Activated T-helper 1 cell treated with anti-CD3 and anti-CD28 coated beads, Interleukin-12 subunit alpha, Interleukin-12 subunit beta, Interleukin-2, Interleukin-4 antibody, amounts not matched to agents 30 ng/mL and 10 ng/mL and 1 ng/mL, durations not matched to agents 14 hours and 24 hours and 36 hours (primary cell): Measurements from ENCODE around the gene INSYN1. TPM values are rescaled to one million over a fixed set of nuclear protein-coding genes. Genes with fewer than 3 reads are reported as not detected.

Source experiments
- DNase-seq: peaks from one replicate; pipeline ENCODE4 v3.0.0; 2021; ENCODE audit warnings: low spot score
- H3K27ac Mint-ChIP-seq: one replicate; pipeline ENCODE4 v1.8.0; 2021; ENCODE audit warnings: mild to moderate bottlenecking, mixed read lengths
- H3K27me3 Mint-ChIP-seq: one replicate; pipeline ENCODE4 v1.8.0; 2022; ENCODE audit warnings: mild to moderate bottlenecking, moderate library complexity, mixed read lengths; ENCODE audit not compliant: insufficient read depth
- H3K36me3 Mint-ChIP-seq: one replicate; pipeline ENCODE4 v1.8.0; 2021; ENCODE audit warnings: low read depth, mixed read lengths
- H3K4me1 Mint-ChIP-seq: one replicate; pipeline ENCODE4 v1.8.0; 2021; ENCODE audit warnings: low read depth, mixed read lengths
- H3K4me3 Mint-ChIP-seq: one replicate; pipeline ENCODE4 v1.8.0; 2021; ENCODE audit warnings: mild to moderate bottlenecking, moderate library complexity, mixed read lengths
- H3K9me3 Mint-ChIP-seq: one replicate; pipeline ENCODE4 v1.8.0; 2021; ENCODE audit warnings: mixed read lengths
- intact Hi-C: fragments of 100-400 bp; cut with micrococcal nuclease; formaldehyde crosslinking; loops from one replicate; pipeline ENCODE4 v1.15.1; 2024
- total RNA-seq: library from RNA; stranded (reverse); gene quantifications from 2 replicates; pipeline ENCODE4 v1.2.3, GENCODE V29; 2022

Gene INSYN1
- total RNA-seq, 1 donor from 2014 or later, result not detected

DNA sequence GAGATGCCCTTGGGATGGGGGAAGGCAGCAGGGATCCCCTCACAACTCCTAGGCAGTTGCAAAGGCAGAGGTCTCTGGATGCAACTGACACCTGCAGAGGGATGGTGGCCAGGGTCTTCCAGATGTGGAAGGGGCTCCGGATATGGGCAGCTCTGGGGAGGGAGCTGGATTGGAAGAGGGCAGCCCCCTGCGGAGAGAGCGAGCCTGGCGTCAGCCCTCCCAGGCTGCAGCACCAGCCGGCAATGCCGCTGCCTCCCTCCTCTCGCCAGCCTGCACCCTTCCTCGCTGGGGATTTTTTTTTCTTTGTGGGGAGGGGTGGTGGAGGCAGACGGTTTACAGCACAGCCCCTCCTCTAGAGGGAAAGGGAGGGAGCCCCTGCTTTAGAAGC is 1.6 kb downstream of the INSYN1 start:
- Mint-ChIP-seq H3K4me1 (no peaks in the 10 kb centered on the region), H3K4me3 (no peak overlapping the region), H3K36me3 (no peaks in the 10 kb centered on the region), H3K27me3 (peaks cover 57% of the 10 kb centered on the region), H3K27ac (no peak overlapping the region), H3K9me3 (no peaks in the 10 kb centered on the region)
- intact Hi-C loops, result no loop called here
- DNase-seq, result no peak

DNA sequence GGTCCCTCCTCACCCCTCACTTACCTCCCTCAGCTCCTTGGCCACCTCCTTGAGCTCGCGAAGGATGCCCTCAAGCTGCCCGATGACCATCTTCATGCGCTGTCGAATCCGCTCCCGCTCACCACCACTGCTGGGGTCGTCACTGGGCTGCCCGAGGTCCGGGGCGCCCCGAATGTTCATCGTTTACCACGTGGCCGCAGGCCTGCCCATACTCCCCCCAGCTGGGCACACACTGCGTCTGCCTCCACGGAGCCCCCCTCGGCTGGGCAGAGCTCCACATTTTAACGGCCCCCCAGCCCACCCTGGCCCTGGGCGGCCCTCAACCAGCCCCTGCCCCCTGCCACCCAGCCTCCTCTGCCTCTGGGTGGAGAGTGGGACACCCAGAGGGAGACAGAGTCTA is 2.2 kb downstream of the INSYN1 start:
- H3K4me1 Mint-ChIP-seq, result no peaks in the 10 kb centered on the region
- H3K9me3 Mint-ChIP-seq, result no peaks in the 10 kb centered on the region
- no peak overlapping the region for H3K27ac Mint-ChIP-seq
- no peaks in the 10 kb centered on the region for H3K36me3 Mint-ChIP-seq
- H3K27me3 Mint-ChIP-seq, result peaks cover 51% of the 10 kb centered on the region
- DNase-seq, result no peak
- intact Hi-C loops, result no loop called here
- H3K4me3 Mint-ChIP-seq, result no peak overlapping the region

DNA sequence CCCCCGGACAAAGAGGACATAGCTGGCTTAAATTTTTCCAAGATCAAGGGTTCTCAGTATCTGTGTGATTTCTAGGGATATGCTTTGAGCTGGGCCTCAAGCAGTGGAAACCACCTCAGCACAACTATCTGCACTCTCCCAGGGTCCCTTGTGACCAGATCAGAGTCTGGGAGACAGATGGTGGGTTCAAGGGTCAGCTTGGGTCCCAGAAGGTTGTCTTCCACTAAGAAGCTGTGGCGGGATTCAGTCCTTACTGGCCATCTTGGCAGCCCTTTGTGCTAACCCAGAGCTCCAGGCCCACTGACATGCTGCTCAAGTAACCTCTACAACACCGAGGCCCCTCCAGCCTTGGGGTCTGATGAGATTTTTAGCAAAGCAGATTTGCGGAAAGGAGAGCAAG is 2.7 kb downstream of the INSYN1 start:
- H3K4me1 Mint-ChIP-seq, result no peaks in the 10 kb centered on the region
- no peak overlapping the region for H3K4me3 Mint-ChIP-seq
- intact Hi-C loops, result no loop called here
- no peak for DNase-seq
- peaks cover 46% of the 10 kb centered on the region for H3K27me3 Mint-ChIP-seq
- no peaks in the 10 kb centered on the region for H3K36me3 Mint-ChIP-seq
- H3K27ac Mint-ChIP-seq, result no peak overlapping the region
- H3K9me3 Mint-ChIP-seq, result no peaks in the 10 kb centered on the region

DNA sequence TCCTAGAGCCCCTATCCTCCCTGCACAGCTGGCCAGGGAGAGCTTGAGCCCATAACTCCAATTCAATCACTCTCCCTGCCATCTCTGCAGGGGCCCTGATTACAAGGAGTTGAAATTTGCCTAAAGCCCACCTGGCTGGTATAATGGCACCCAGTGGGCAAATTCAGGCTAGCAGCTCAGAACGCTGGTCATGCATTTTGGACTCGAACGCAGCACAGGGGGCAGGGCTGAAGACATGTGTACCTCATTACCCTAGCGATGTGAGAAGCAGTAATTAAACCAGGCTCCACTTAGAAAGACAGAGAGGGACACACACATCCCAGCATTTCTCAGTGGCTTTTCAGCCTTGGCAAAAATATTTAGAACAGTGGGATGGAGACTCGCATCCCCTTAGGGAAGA is 3.2 kb downstream of the INSYN1 start:
- Mint-ChIP-seq H3K27me3 (peaks cover 47% of the 10 kb centered on the region), H3K36me3 (no peaks in the 10 kb centered on the region), H3K9me3 (no peaks in the 10 kb centered on the region), H3K4me3 (no peak overlapping the region), H3K27ac (no peak overlapping the region), H3K4me1 (no peaks in the 10 kb centered on the region)
- intact Hi-C loops, result no loop called here
- DNase-seq, result no peak

DNA sequence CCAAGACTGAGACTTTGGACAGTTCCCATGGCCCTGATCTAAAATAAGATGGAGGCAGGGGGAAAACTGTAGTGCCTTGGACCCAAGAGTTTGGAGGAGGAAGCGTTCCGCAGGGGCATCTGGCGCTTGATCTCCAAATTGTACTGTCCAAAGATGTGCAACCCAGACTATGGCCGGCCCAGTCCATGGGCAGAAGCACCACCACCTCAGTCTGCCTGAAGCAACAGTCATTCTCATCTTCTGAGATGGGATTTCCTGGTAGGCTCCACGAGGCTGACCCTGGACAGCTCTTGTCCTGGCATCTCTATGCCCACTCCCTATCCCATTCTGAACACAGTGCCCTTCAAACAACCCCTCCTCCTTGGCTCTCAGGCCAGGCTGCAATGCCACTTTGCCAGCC is 3.6 kb downstream of the INSYN1 start:
- Mint-ChIP-seq H3K27me3 (peaks cover 43% of the 10 kb centered on the region), H3K36me3 (no peaks in the 10 kb centered on the region), H3K4me1 (no peaks in the 10 kb centered on the region), H3K4me3 (no peak overlapping the region), H3K27ac (no peak overlapping the region), H3K9me3 (no peaks in the 10 kb centered on the region)
- no peak for DNase-seq
- intact Hi-C loops, result no loop called here

DNA sequence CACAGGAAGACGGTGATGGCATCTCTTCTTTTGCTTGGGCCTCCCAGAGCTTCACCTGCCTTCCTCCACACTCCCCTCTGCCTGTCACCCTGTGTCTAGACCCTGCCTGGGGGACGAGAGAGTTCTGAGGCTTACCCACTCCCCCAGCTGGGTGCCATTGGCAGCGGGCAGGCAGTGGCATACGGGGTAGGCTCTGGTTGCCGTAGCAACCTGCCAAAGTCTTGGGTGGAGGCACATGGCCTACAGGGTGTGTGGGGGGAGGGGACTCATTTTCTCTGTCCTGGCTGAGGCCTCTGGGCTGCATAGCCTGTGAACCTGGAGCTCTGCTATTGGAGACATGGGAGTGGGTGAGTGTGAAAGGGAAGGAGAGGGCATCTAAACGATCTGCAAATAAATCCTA is 4.4 kb downstream of the INSYN1 start:
- DNase-seq, result no peak
- Mint-ChIP-seq H3K4me1 (no peaks in the 10 kb centered on the region), H3K27ac (no peak overlapping the region), H3K36me3 (no peaks in the 10 kb centered on the region), H3K4me3 (no peak overlapping the region), H3K9me3 (no peaks in the 10 kb centered on the region), H3K27me3 (peaks cover 35% of the 10 kb centered on the region)
- intact Hi-C loops, result no loop called here

DNA sequence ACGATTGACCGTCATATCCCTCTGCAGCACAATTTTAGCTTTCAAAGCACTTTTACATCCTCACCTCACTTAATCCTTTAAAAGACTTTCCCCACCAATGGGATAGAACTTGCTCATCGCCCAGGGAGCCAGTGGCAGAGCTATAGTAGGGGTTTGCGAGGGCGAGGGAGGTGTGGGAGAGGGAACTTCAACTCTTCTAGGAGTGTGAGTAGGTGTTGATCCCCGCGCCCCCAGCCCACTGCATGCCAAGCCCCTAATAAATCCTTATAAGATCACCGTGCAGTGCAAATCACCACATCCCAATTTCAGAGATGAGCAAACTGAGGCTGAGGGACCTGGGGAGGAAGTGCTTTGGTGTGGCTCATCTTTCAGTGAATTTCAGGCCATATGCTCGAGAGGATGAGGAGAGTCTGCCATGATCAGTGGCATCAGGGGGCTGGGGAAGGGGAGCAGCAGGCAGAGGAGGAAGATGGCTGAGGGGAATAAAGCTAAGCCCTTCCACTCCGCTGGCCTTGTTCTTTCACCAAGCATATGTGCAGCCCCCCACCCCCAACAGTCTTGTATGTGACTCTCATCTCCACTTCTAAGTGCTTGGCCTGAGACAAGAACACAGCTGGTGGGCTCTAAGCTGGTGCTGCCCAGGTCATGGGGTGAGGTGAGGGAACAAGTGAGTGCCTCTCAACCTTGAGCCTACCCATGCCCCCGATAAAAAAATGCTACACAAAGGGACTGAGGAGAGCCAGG is 5.1 kb downstream of the INSYN1 start:
- H3K27me3 Mint-ChIP-seq, result peaks cover 31% of the 10 kb centered on the region

DNA sequence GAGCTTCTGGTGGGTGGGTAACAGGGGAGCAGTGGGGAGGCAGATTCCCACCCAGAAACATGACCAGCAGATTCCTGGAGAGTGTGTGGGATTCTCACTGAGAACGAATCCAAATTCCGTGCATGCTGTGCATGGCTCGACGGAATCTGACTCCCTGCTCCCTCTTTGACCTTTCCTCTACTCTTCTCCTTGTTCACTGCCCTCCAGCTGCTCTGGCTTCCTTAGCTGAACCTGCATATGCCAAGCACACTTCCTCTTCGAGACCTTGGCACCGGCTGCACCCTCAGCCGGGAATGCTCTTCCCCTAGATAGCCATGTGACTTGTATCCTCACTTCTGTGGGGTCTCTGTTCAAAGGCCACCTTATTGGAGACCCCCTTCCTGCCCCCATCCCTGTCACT is 6.3 kb downstream of the INSYN1 start:
- Mint-ChIP-seq H3K36me3 (no peaks in the 10 kb centered on the region), H3K4me1 (no peaks in the 10 kb centered on the region), H3K27me3 (peaks cover 31% of the 10 kb centered on the region), H3K4me3 (no peak overlapping the region), H3K27ac (no peak overlapping the region), H3K9me3 (no peaks in the 10 kb centered on the region)
- no peak for DNase-seq
- intact Hi-C loops, result no loop called here

More for the DNA sequence above, 5.1 kb downstream of the INSYN1 start:
- no peak for DNase-seq
- H3K4me1 Mint-ChIP-seq, result no peaks in the 10 kb centered on the region
- no peaks in the 10 kb centered on the region for H3K9me3 Mint-ChIP-seq
- H3K36me3 Mint-ChIP-seq, result no peaks in the 10 kb centered on the region
- H3K27ac Mint-ChIP-seq, result no peak overlapping the region
- no peak overlapping the region for H3K4me3 Mint-ChIP-seq
- intact Hi-C loops, result no loop called here

DNA sequence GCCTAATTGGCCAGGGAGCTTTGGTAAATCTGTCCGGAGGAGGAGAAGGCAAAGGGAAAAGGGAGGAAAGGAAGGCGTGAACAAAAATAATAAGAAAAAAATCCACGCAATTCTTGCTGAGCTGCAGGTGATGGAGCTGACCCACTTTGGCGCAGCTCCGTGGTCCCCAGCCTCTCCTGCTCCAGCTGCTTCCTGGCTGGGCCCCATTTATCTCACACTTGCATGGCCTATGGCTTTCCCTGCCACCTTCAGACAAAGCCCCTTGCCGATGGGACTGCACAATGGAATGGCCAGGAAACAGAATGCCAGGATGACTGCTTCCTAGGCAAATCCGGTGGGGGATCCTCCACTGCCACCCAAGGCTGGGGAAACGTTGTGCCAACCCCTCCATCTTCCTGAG is 6.9 kb downstream of the INSYN1 start:
- Mint-ChIP-seq H3K27ac (no peak overlapping the region), H3K36me3 (no peaks in the 10 kb centered on the region), H3K27me3 (peaks cover 27% of the 10 kb centered on the region), H3K4me1 (no peaks in the 10 kb centered on the region), H3K9me3 (no peaks in the 10 kb centered on the region), H3K4me3 (no peak overlapping the region)
- intact Hi-C loops, result no loop called here
- no peak for DNase-seq

DNA sequence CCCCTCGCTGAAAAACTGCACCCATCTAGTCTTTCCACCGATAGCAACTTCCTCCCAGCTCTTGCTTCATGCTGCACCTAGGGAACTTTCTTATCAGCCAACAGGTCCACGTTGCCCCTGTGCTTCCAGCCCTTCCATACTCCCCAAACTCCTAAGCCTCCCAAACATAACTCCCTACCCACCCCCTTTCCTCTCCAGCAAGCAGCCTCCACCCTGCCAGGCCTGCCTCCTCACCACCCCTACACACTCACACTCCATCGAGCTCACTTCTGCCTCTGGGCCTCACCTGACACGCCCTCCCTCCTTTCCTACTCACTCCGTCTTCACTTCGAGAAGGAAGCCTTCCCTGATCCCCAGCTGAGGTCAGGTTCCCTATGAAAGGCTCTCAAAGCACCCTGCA is 8.1 kb downstream of the INSYN1 start:
- no peaks in the 10 kb centered on the region for H3K4me1 Mint-ChIP-seq
- intact Hi-C loops, result no loop called here
- peaks cover 19% of the 10 kb centered on the region for H3K27me3 Mint-ChIP-seq
- H3K27ac Mint-ChIP-seq, result no peak overlapping the region
- DNase-seq, result no peak
- no peaks in the 10 kb centered on the region for H3K36me3 Mint-ChIP-seq
- no peak overlapping the region for H3K4me3 Mint-ChIP-seq
- no peaks in the 10 kb centered on the region for H3K9me3 Mint-ChIP-seq

DNA sequence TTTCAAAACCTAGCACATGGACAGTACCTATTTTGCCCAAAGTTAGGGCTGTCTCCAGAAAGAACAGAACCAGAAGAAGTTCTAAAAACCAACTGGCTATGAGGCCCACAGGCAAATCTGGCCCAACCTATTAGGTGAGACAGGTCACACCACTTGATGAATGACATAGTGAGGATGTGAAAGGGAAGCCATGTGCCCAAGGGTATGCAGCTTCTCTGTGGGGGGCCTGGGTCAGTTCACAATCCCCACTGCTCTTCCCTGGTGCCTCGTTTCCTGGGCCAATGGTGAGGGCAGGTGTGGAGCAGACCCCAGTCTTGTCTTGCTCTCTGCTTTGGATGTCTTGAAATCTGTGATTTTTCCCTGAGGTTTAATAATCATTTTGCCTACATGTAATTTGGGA is 8.9 kb downstream of the INSYN1 start:
- Mint-ChIP-seq H3K4me3 (no peak overlapping the region), H3K9me3 (no peaks in the 10 kb centered on the region), H3K4me1 (no peaks in the 10 kb centered on the region), H3K36me3 (no peaks in the 10 kb centered on the region), H3K27me3 (peaks cover 17% of the 10 kb centered on the region), H3K27ac (no peak overlapping the region)
- no peak for DNase-seq
- intact Hi-C loops, result no loop called here

DNA sequence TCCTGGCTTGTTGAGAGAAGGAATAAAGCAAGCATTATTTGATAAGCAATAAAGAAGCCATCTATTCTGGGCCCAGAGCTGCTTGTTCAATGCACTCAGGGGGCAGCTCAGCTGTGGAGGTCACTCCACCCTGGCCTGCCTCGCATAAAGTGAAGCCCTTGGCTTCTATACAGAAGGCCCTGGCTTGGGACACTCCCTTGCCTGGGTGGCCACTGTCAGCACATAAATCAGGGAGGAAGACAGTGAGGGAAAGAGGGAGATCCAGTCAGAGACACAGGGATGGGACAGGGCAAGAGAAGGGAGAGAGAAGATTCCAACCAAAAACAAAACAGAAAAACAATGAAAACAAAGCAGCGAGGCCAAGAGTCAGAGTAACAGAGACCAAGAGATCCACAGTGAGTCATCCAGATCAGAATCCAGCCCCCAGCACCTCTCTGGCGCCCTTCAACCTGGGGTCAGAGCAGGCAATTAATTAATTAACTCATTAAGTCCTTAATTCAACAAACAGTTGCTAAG is 11.8 kb downstream of the INSYN1 start:
- Mint-ChIP-seq H3K27me3 (peaks cover 3% of the 10 kb centered on the region), H3K4me1 (no peaks in the 10 kb centered on the region), H3K9me3 (no peaks in the 10 kb centered on the region), H3K4me3 (no peak overlapping the region), H3K27ac (no peak overlapping the region), H3K36me3 (no peaks in the 10 kb centered on the region)
- intact Hi-C loops, result no loop called here
- no peak for DNase-seq

DNA sequence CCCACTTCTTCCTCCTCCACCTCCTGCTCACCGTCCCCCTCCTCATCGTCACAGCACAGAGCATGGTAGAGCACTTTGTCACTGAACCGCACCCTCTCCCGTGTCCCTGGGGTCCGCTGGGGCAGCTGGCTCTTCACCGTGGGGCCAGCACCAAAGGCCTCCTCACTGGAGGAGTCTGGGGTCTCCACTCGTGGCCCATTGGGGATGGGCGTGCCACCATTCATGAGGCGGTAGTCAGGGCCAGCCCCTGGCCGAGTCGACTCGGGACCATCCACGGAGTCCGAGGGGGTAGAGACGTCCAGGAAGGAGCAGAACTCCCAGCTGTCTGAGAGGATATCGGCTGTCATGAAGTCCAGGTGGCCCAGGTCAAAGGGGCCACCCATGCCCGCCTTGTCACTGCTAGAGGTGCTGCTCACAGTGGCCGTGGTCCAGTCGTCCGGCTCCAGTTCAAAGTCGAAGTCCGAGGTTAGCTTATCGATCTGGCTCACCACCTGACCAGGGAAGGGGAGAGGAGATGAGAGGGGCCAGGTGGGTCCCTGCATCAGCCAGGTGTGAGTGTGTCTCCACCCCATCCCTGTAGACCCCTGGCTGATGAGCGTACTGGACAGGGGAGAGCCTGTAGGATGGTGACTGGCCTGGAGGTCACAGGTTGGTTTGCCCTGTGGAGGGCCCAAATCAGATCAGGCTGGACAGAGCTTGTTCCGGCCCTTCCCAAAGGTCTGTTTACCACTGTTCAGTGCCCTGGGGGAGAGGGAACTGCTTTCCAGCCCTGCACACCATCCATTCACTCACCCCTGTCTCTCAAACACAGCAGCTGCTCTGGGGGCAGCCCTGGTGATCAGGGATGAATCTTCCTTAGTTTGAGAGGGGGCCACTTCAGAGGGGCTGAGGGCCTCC is 12.8 kb downstream of the INSYN1 start:
- H3K9me3 Mint-ChIP-seq, result no peaks in the 10 kb centered on the region
- intact Hi-C loops, result no loop called here
- peaks cover 3% of the 10 kb centered on the region for H3K27me3 Mint-ChIP-seq
- no peak for DNase-seq
- H3K4me1 Mint-ChIP-seq, result no peaks in the 10 kb centered on the region
- no peaks in the 10 kb centered on the region for H3K36me3 Mint-ChIP-seq
- no peak overlapping the region for H3K27ac Mint-ChIP-seq
- H3K4me3 Mint-ChIP-seq, result no peak overlapping the region
